Measurements from ENCODE around the gene PCSK6.

PCSK6 gene

GRCh38 chr15:101434032-101434920 is 55.2 kb downstream of the PCSK6 start:
- no peak overlapping the region for H3K4me2 ChIP-seq (ENCODE audit: low read depth, low read length, poor library complexity, severe bottlenecking)
- H3K79me2 ChIP-seq (ENCODE audit: insufficient read depth, low read length) = no peaks in the 10 kb centered on the region
- no peak overlapping the region for H2AFZ ChIP-seq (ENCODE audit: low read length)
- H3K4me1 ChIP-seq (ENCODE audit: insufficient read depth, low read length, poor library complexity, severe bottlenecking) = no peaks in the 10 kb centered on the region
- no peak overlapping the region for H3K9ac ChIP-seq (ENCODE audit: low read depth, low read length, poor library complexity, severe bottlenecking)
- H4K20me1 ChIP-seq (ENCODE audit: insufficient read depth, low read length, poor library complexity, severe bottlenecking) = no peaks in the 10 kb centered on the region
- H3K9me2 ChIP-seq (replicated peaks; ENCODE audit: low read depth, low read length) = no peaks in the 10 kb centered on the region
- TF ChIP-seq CTCF (conservative IDR thresholded peaks at IDR 0.05; ENCODE audit: low read length) (no peak), EZH2phosphoT487 (IDR thresholded peaks at IDR 0.05; ENCODE audit: borderline replicate concordance) (no peak)
- no peaks in the 10 kb centered on the region for H3K27me3 ChIP-seq (ENCODE audit: insufficient read depth, low read length, poor library complexity, severe bottlenecking)
- H3K4me3 ChIP-seq (ENCODE audit: low read length, poor library complexity, severe bottlenecking) = no peak overlapping the region
- no peaks in the 10 kb centered on the region for H3F3A ChIP-seq (ENCODE audit: low read depth)
- H3K9me3 ChIP-seq (ENCODE audit: insufficient read depth, low read depth, low read length) = peaks cover 2% of the 10 kb centered on the region; the same call in 1 of the 2 replicates
- H3K36me3 ChIP-seq (ENCODE audit: insufficient read depth, low read length) = no peaks in the 10 kb centered on the region

GRCh38 chr15:101433396-101433795 is 56.1 kb downstream of the PCSK6 start:
- H3K4me2 ChIP-seq (ENCODE audit: low read depth, low read length, poor library complexity, severe bottlenecking) = no peak overlapping the region
- no peaks in the 10 kb centered on the region for H3K4me1 ChIP-seq (ENCODE audit: insufficient read depth, low read length, poor library complexity, severe bottlenecking)
- H3K9me3 ChIP-seq (ENCODE audit: insufficient read depth, low read depth, low read length) = peaks cover 2% of the 10 kb centered on the region; the same call in 1 of the 2 replicates
- H3K9ac ChIP-seq (ENCODE audit: low read depth, low read length, poor library complexity, severe bottlenecking) = no peak overlapping the region
- TF ChIP-seq EZH2phosphoT487 (IDR thresholded peaks at IDR 0.05; ENCODE audit: borderline replicate concordance) (no peak), CTCF (conservative IDR thresholded peaks at IDR 0.05; ENCODE audit: low read length) (no peak)
- H3F3A ChIP-seq (ENCODE audit: low read depth) = no peaks in the 10 kb centered on the region
- H4K20me1 ChIP-seq (ENCODE audit: insufficient read depth, low read length, poor library complexity, severe bottlenecking) = no peaks in the 10 kb centered on the region
- no peaks in the 10 kb centered on the region for H3K9me2 ChIP-seq (replicated peaks; ENCODE audit: low read depth, low read length)
- H3K79me2 ChIP-seq (ENCODE audit: insufficient read depth, low read length) = no peaks in the 10 kb centered on the region
- no peak overlapping the region for H2AFZ ChIP-seq (ENCODE audit: low read length)
- H3K27me3 ChIP-seq (ENCODE audit: insufficient read depth, low read length, poor library complexity, severe bottlenecking) = no peaks in the 10 kb centered on the region
- H3K4me3 ChIP-seq (ENCODE audit: low read length, poor library complexity, severe bottlenecking) = no peak overlapping the region
- no peaks in the 10 kb centered on the region for H3K36me3 ChIP-seq (ENCODE audit: insufficient read depth, low read length)

- Histone ChIP-seq H3K9ac (ENCODE audit: low read depth, low read length, poor library complexity, severe bottlenecking) (no peak overlapping the region), H3K9me2 (replicated peaks; ENCODE audit: low read depth, low read length) (no peaks in the 10 kb centered on the region), H3K4me3 (ENCODE audit: low read length, poor library complexity, severe bottlenecking) (no peak overlapping the region), H3K4me2 (ENCODE audit: low read depth, low read length, poor library complexity, severe bottlenecking) (no peak overlapping the region), H4K20me1 (ENCODE audit: insufficient read depth, low read length, poor library complexity, severe bottlenecking) (no peaks in the 10 kb centered on the region), H2AFZ (ENCODE audit: low read length) (no peak overlapping the region), H3K36me3 (ENCODE audit: insufficient read depth, low read length) (no peaks in the 10 kb centered on the region), H3K4me1 (ENCODE audit: insufficient read depth, low read length, poor library complexity, severe bottlenecking) (no peaks in the 10 kb centered on the region), H3K9me3 (ENCODE audit: insufficient read depth, low read depth, low read length) (peaks cover 2% of the 10 kb centered on the region; the same call in 1 of the 2 replicates), H3K79me2 (ENCODE audit: insufficient read depth, low read length) (no peaks in the 10 kb centered on the region), H3K27me3 (ENCODE audit: insufficient read depth, low read length, poor library complexity, severe bottlenecking) (no peaks in the 10 kb centered on the region), H3F3A (ENCODE audit: low read depth) (no peaks in the 10 kb centered on the region)
- TF ChIP-seq CTCF (conservative IDR thresholded peaks at IDR 0.05; ENCODE audit: low read length) = no peak
- no peak for TF ChIP-seq EZH2phosphoT487 (IDR thresholded peaks at IDR 0.05; ENCODE audit: borderline replicate concordance)
Observed at GRCh38 chr15:101432982-101433381, 56.5 kb downstream of the PCSK6 start.
